HG03575 (cell line): Measurements from ENCODE around the gene LCE3D.
"Not testable (repeated sequence)": the region's sequence is repeated elsewhere in the genome, so short reads cannot be mapped to it uniquely, and the experiment has no call there.

Source experiments
- ATAC-seq: cut with Tn5 transposase; IDR thresholded peaks from one replicate; pipeline ENCODE4 v1.9.1; 2021; ENCODE audit not compliant: unreplicated experiment, insufficient number of reproducible peaks, low FRiP score; ENCODE audit errors: extremely low read depth

Gene LCE3D

GRCh38 chr1:152580433-152580832, at the start of gene LCE3D:
Gene LCE3D, minus strand, starts transcription at chr1:152580516. Its CDS starts 580 bp downstream, at chr1:152579936.
- no peak for ATAC-seq

- ATAC-seq = no peak
Observed at GRCh38 chr1:152626744-152627143, 46.4 kb upstream of the LCE3D start.

GRCh38 chr1:152623203-152623844, 43.0 kb upstream of the LCE3D start:
- ATAC-seq = no peak

- ATAC-seq = no peak
Observed at GRCh38 chr1:152622803-152623202, 42.5 kb upstream of the LCE3D start, which contains the start of gene LCE3A. Gene LCE3A, minus strand, starts transcription at chr1:152623103. Its CDS starts 0 bp downstream, at chr1:152623103.

GRCh38 chr1:152621993-152622392, 41.7 kb upstream of the LCE3D start:
- ATAC-seq = no peak

- no peak for ATAC-seq
Observed at GRCh38 chr1:152613511-152613910, 33.2 kb upstream of the LCE3D start, which contains the start of gene LCE3B. Gene LCE3B, plus strand, starts transcription at chr1:152613811. Its CDS starts 0 bp downstream, at chr1:152613811.

GRCh38 chr1:152599934-152600333, 19.6 kb upstream of the LCE3D start, which contains the start of gene LCE3C:
Gene LCE3C, plus strand, starts transcription at chr1:152600234. Its CDS starts 498 bp downstream, at chr1:152600732.
- no peak for ATAC-seq

- ATAC-seq = no peak
Observed at GRCh38 chr1:152596986-152597385, 16.7 kb upstream of the LCE3D start.

GRCh38 chr1:152585586-152585985, 5.3 kb upstream of the LCE3D start:
- no peak for ATAC-seq

GRCh38 chr1:152582647-152583046, 2.3 kb upstream of the LCE3D start:
- ATAC-seq = no peak

- not testable (repeated sequence) for ATAC-seq
Observed at GRCh38 chr1:152579526-152579925, 790 bp downstream of the LCE3D start.

GRCh38 chr1:152577168-152577567, 3.1 kb downstream of the LCE3D start:
- ATAC-seq = no peak

GRCh38 chr1:152566681-152567080, 13.6 kb downstream of the LCE3D start, which contains the start of gene LCE3E:
Gene LCE3E, minus strand, starts transcription at chr1:152566780. Its CDS starts 572 bp downstream, at chr1:152566208.
- ATAC-seq = no peak

GRCh38 chr1:152565535-152566215, 14.6 kb downstream of the LCE3D start:
- ATAC-seq = no peak

- no peak for ATAC-seq
Observed at GRCh38 chr1:152565115-152565514, 15.2 kb downstream of the LCE3D start.

- not testable (repeated sequence) for ATAC-seq
Observed at GRCh38 chr1:152548358-152548757, 32.0 kb downstream of the LCE3D start.

GRCh38 chr1:152546704-152547103, 33.6 kb downstream of the LCE3D start:
- ATAC-seq = no peak

GRCh38 chr1:152543820-152544219, 36.5 kb downstream of the LCE3D start:
- no peak for ATAC-seq

- no peak for ATAC-seq
Observed at GRCh38 chr1:152539901-152540300, 40.4 kb downstream of the LCE3D start.

- no peak for ATAC-seq
Observed at GRCh38 chr1:152537496-152537895, 42.8 kb downstream of the LCE3D start.
